Activated CD8-positive, alpha-beta T cell treated with anti-CD3 and anti-CD28 coated beads, Interleukin-2, amount 10 ng/mL, durations not matched to agents 7 days and 5 days (primary cell): ENCODE measurements around the gene RAP1GAP. TPM values are rescaled to one million over a fixed set of nuclear protein-coding genes. Genes with fewer than 3 reads are reported as not detected.
"Not testable (repeated sequence)": the region's sequence is repeated elsewhere in the genome, so short reads cannot be mapped to it uniquely, and the experiment has no call there.

Experiments
- ATAC-seq: fragments of 150-1000 bp; cut with Tn5 transposase; one replicate; pipeline ENCODE4 v1.10.0; 2021; ENCODE audit warnings: moderate library complexity
- CTCF ChIA-PET: fragments of 350-600 bp; sonication (Branson Sonifier 250); formaldehyde crosslinking; loops from one replicate; lab custom pipeline; 2021; ENCODE audit warnings: antibody characterized with exemption; lab: Charles Lee
- POLR2A ChIA-PET: fragments of 350-600 bp; sonication (Branson Sonifier 250); formaldehyde crosslinking; loops from one replicate; lab custom pipeline; 2021; ENCODE audit warnings: antibody characterized with exemption; lab: Charles Lee
- DNase-seq: peaks from one replicate; pipeline ENCODE4 v3.0.0-alpha.2; 2020
- H3K27ac Mint-ChIP-seq: one replicate; pipeline ENCODE4 v1.8.0; 2021; ENCODE audit warnings: mild to moderate bottlenecking, mixed read lengths
- H3K27me3 Mint-ChIP-seq: one replicate; pipeline ENCODE4 v1.8.0; 2021; ENCODE audit warnings: low read depth, mixed read lengths
- H3K36me3 Mint-ChIP-seq: one replicate; pipeline ENCODE4 v1.8.0; 2021; ENCODE audit warnings: low read depth, mixed read lengths
- H3K4me1 Mint-ChIP-seq: one replicate; pipeline ENCODE4 v1.8.0; 2021; ENCODE audit warnings: low read depth, mixed read lengths
- H3K4me3 Mint-ChIP-seq: one replicate; pipeline ENCODE4 v1.8.0; 2021; ENCODE audit warnings: mild to moderate bottlenecking, mixed read lengths
- H3K9me3 Mint-ChIP-seq: one replicate; pipeline ENCODE4 v1.8.0; 2022; ENCODE audit warnings: mixed read lengths; ENCODE audit not compliant: insufficient read depth
- total RNA-seq, 2 experiments: library from RNA; stranded (reverse); gene quantifications; one replicate each; pipeline ENCODE4 v1.2.3, GENCODE V29; 2021

RAP1GAP gene
- total RNA-seq, 2 experiments from 2014 or later = 0.13 TPM; not detected in 1

- no peaks in the 10 kb centered on the region for H3K36me3 Mint-ChIP-seq
- peaks cover 3% of the 10 kb centered on the region for H3K4me1 Mint-ChIP-seq
- peaks cover 10% of the 10 kb centered on the region for H3K27me3 Mint-ChIP-seq
- no peak overlapping the region for H3K4me3 Mint-ChIP-seq
- ATAC-seq (no peak), DNase-seq (peak; percentile 45)
- H3K9me3 Mint-ChIP-seq = no peaks in the 10 kb centered on the region
- ChIA-PET CTCF (no interaction called here), POLR2A (no interaction called here)
- no peak overlapping the region for H3K27ac Mint-ChIP-seq
These were observed 95.1 kb downstream of the RAP1GAP start for GRCh38 chr1:21573971-21574465.

- Mint-ChIP-seq H3K27ac (no peak overlapping the region), H3K4me1 (peaks cover 3% of the 10 kb centered on the region), H3K9me3 (no peaks in the 10 kb centered on the region), H3K27me3 (peaks cover 10% of the 10 kb centered on the region), H3K36me3 (no peaks in the 10 kb centered on the region), H3K4me3 (no peak overlapping the region)
- ATAC-seq (no peak), DNase-seq (no peak)
- ChIA-PET CTCF (no interaction called here), POLR2A (no interaction called here)
These were observed 95.7 kb downstream of the RAP1GAP start for GRCh38 chr1:21573475-21573874.

DNA sequence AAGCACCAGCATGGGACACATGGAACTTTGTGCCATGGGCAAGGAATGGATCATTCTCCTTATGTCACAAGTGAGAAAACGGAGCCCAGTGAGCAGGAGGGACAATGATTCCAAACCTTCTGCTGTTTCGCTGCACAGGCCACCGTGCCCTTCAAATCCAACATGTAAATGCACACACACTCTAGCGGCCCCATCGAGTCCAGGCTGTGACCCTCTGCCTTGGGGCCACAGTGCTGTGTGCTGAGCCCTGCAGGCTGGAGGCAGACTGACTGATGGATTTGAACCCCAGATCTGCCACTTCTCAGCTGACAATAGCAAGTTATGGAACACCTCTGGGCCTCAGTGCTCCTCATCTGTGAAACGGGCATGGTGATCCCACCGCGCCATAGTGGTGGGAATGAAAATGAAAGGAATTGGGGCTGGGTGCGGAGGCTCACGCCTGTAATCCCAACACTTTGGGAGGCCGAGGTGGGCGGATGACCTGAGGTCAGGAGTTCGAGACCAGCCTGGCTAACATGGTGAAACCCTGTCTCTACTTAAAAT lies 96.4 kb downstream of the RAP1GAP start:
- Mint-ChIP-seq H3K27ac (no peak overlapping the region), H3K36me3 (no peaks in the 10 kb centered on the region), H3K4me3 (no peak overlapping the region), H3K9me3 (no peaks in the 10 kb centered on the region), H3K27me3 (peaks cover 10% of the 10 kb centered on the region), H3K4me1 (peaks cover 3% of the 10 kb centered on the region)
- ChIA-PET POLR2A (no interaction called here), CTCF (no interaction called here)
- no peak for DNase-seq
- ATAC-seq = no peak

GRCh38 chr1:21572221-21572620 lies 96.9 kb downstream of the RAP1GAP start:
- ChIA-PET CTCF (no interaction called here), POLR2A (no interaction called here)
- no peak for ATAC-seq
- Mint-ChIP-seq H3K27ac (no peak overlapping the region), H3K9me3 (no peaks in the 10 kb centered on the region), H3K36me3 (no peaks in the 10 kb centered on the region), H3K4me1 (peaks cover 3% of the 10 kb centered on the region), H3K27me3 (peaks cover 10% of the 10 kb centered on the region), H3K4me3 (no peak overlapping the region)
- DNase-seq = no peak

DNA sequence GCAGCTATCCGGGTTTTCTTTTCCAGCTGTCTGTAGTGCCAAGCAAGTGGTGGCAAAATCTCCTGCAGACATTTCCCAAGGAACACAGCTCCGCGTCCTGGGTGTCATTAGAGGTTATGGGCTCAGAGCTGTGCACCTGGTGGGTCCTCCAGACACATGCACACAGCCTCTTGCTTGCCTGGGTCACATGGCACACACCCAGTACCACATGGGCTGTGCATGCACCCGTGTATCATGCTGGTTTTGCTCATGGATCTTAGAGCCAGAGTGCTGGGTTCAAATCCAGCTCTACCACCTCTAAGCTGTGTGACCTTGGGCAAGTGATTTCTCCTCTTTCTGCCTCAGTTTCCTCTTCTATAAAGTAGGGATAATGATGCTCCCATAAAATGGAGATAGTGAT lies 98.3 kb downstream of the RAP1GAP start:
- Mint-ChIP-seq H3K4me3 (no peak overlapping the region), H3K27me3 (peaks cover 10% of the 10 kb centered on the region), H3K36me3 (no peaks in the 10 kb centered on the region), H3K27ac (no peak overlapping the region), H3K9me3 (no peaks in the 10 kb centered on the region), H3K4me1 (peaks cover 3% of the 10 kb centered on the region)
- POLR2A ChIA-PET = no interaction called here
- CTCF ChIA-PET = no interaction called here
- ATAC-seq = no peak
- no peak for DNase-seq

- H3K9me3 Mint-ChIP-seq = no peaks in the 10 kb centered on the region
- H3K4me3 Mint-ChIP-seq = no peak overlapping the region
- DNase-seq (no peak), ATAC-seq (no peak)
- peaks cover 10% of the 10 kb centered on the region for H3K27me3 Mint-ChIP-seq
- ChIA-PET CTCF (no interaction called here), POLR2A (no interaction called here)
- peaks cover 3% of the 10 kb centered on the region for H3K4me1 Mint-ChIP-seq
- no peaks in the 10 kb centered on the region for H3K36me3 Mint-ChIP-seq
- no peak overlapping the region for H3K27ac Mint-ChIP-seq
These were observed 98.7 kb downstream of the RAP1GAP start for GRCh38 chr1:21570528-21570875.

DNA sequence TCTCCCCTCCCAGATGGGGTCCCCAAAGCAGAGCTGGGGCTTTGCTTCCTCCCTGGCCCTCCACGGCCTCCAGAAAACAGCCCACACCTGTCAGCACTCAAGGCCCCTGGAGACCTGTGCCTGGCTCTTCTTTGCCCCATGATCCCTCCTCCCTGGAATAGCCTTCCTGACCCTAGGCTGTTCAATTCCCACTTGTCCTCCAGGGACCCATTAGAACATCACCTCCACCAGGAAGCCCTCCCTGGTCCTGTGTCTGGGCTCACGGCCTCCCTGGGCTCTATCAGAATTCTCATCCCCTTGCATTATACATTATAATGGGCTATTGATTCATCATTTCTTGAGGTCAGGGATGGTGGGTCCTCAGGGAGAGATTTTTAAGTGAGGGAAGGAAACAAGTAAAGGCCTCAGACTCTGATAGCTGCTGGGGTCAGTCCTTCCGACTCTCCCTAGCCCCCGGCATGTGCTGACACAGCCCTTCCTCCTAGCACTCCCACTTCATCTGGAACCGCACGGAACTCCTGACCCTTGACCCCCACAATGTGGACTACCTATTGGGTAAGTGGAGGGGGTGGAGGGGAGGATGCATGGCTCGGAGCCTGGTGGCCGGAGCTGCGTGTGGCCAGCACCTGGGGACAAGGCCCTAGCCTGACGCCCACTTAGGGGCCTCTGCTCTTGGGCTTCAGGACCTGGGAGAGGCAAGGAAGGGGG lies 99.2 kb downstream of the RAP1GAP start:
- CTCF ChIA-PET = no interaction called here
- Mint-ChIP-seq H3K4me3 (no peak overlapping the region), H3K27me3 (peaks cover 10% of the 10 kb centered on the region), H3K9me3 (no peaks in the 10 kb centered on the region), H3K36me3 (no peaks in the 10 kb centered on the region), H3K4me1 (peaks cover 3% of the 10 kb centered on the region), H3K27ac (no peak overlapping the region)
- ATAC-seq = no peak
- no peak for DNase-seq
- POLR2A ChIA-PET = no interaction called here

DNA sequence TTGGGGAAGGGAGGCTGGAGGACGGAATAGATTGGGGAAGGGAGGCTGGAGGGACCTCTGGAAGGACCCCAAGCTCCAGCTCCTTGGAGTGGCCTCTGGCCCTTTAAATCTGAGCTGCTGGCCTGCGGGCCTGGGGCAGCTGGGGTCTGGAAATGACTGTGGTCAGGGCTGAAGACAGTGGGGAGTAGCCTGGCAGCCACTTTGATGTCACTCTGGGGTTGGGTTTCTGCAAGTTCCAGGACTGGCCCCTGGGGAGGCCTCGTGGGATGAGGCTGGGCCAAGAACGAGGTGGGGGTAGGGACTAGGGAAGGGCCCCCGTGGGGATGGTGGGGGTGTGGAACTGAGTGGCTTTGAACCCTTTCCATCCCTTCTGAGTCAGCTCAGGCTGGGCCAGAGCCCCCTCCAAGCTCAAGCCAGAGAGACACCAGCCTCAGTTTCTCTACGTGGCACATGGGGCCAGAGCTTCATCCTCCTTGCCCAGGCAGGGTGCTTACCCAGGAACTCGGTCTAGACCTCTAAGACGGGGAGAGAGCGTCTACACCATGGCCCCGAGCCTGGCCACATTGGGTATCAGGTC lies 100.3 kb downstream of the RAP1GAP start:
- ChIA-PET CTCF (no interaction called here), POLR2A (no interaction called here)
- DNase-seq (no peak), ATAC-seq (no peak)
- Mint-ChIP-seq H3K9me3 (no peaks in the 10 kb centered on the region), H3K4me1 (no peaks in the 10 kb centered on the region), H3K4me3 (no peak overlapping the region), H3K27me3 (peaks cover 4% of the 10 kb centered on the region), H3K36me3 (no peaks in the 10 kb centered on the region), H3K27ac (no peak overlapping the region)

GRCh38 chr1:21568006-21568746 lies 101.0 kb downstream of the RAP1GAP start:
- Mint-ChIP-seq H3K4me1 (no peaks in the 10 kb centered on the region), H3K27me3 (no peaks in the 10 kb centered on the region), H3K9me3 (no peaks in the 10 kb centered on the region), H3K36me3 (no peaks in the 10 kb centered on the region), H3K27ac (no peak overlapping the region), H3K4me3 (no peak overlapping the region)
- ATAC-seq (no peak), DNase-seq (no peak)
- POLR2A ChIA-PET = no interaction called here
- CTCF ChIA-PET = no interaction called here

GRCh38 chr1:21567241-21568005 lies 101.7 kb downstream of the RAP1GAP start:
- no peak for ATAC-seq
- CTCF ChIA-PET = no interaction called here

GRCh38 chr1:21566361-21566760 lies 102.8 kb downstream of the RAP1GAP start:
- H3K4me1 Mint-ChIP-seq, H3K36me3 Mint-ChIP-seq, DNase-seq, H3K27ac Mint-ChIP-seq, POLR2A ChIA-PET, ATAC-seq, H3K9me3 Mint-ChIP-seq, H3K4me3 Mint-ChIP-seq, H3K27me3 Mint-ChIP-seq, CTCF ChIA-PET: not testable (repeated sequence)

More at GRCh38 chr1:21567241-21568005, 101.7 kb downstream of the RAP1GAP start:
- Mint-ChIP-seq H3K36me3 (no peaks in the 10 kb centered on the region), H3K4me1 (no peaks in the 10 kb centered on the region), H3K9me3 (no peaks in the 10 kb centered on the region), H3K4me3 (no peak overlapping the region), H3K27ac (no peak overlapping the region), H3K27me3 (no peaks in the 10 kb centered on the region)
- no peak for DNase-seq
- POLR2A ChIA-PET = no interaction called here
